BJ (cell line): ENCODE data around the gene MISP. TPM values are rescaled to one million over a fixed set of nuclear protein-coding genes. Genes with fewer than 3 reads are reported as not detected.

ENCODE experiments used
- CTCF ChIA-PET: fragments of 350-600 bp; formaldehyde crosslinking; extraction: SDS; loops from one replicate; lab custom pipeline; 2021; ENCODE audit warnings: antibody characterized with exemption, inconsistent platforms; lab: Yijun Ruan, JAX
- POLR2A ChIA-PET: fragments of 300-600 bp; sonication (Branson Sonifier 250); formaldehyde crosslinking; extraction: SDS; loops from one replicate; lab custom pipeline; 2021; ENCODE audit warnings: antibody characterized with exemption; lab: Charles Lee
- DNase-seq: peaks from one replicate; pipeline ENCODE4 v3.0.0-alpha.2; 2011; ENCODE audit warnings: low read depth
- H3K27me3 ChIP-seq: 2 replicates; pipeline ENCODE4 v1.6.0; 2011; ENCODE audit warnings: low read length; ENCODE audit not compliant: control insufficient read depth, insufficient read depth
- H3K36me3 ChIP-seq: 2 replicates; pipeline ENCODE4 v1.5.1; 2011; ENCODE audit warnings: low read length; ENCODE audit not compliant: control insufficient read depth, insufficient read depth
- H3K4me3 ChIP-seq: 2 replicates; pipeline ENCODE4 v1.5.1; 2011; ENCODE audit warnings: low read depth, mild to moderate bottlenecking, control low read depth, low read length
- polyA plus RNA-seq: library from polyadenylated mRNA; depleted of rRNA; stranded (reverse); fragments of >200 nt; gene quantifications from 2 replicates; pipeline ENCODE4 v1.2.3, GENCODE V29; 2011
- TF ChIP-seq, protein P1 (sequence below): IDR thresholded peaks from 2 replicates; pipeline ENCODE4 v1.5.1; 2011; ENCODE audit warnings: low read depth, mild to moderate bottlenecking, control low read depth, inconsistent platforms, low read length, moderate library complexity; ENCODE audit not compliant: insufficient read depth

The MISP gene
- polyA plus RNA-seq, 1 experiment, result 0.06 TPM

DNA sequence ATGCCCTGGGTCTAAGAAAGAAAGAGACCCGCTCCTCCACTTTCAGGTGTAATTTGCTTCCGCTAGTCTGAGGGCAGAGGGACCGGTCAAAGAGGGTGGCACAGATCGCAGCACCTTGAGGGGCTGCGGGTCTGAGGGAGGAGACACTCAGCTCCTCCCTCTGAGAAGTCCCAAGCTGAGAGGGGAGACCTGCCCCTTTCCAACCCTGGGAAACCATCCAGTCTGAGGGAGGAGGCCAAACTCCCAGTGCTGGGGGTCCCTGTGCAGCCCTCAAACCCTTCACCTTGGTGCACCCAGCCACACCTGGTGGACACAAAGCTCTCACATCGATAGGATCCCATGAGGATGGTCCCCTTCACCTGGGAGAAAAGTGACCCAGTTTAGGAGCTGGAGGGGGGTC, 13.0 kb downstream of the MISP start:
- Histone ChIP-seq H3K27me3 (no peaks in the 10 kb centered on the region), H3K36me3 (no peaks in the 10 kb centered on the region), H3K4me3 (no peak overlapping the region)
- ChIA-PET POLR2A (no interaction called here), CTCF (interaction anchor here (1.4 kb wide), 1 partner anchor 10 kb away, joined by 4 read pairs; no protein-coding TSS in a partner anchor)
- DNase-seq, result no peak
- TF ChIP-seq, protein P1, sequence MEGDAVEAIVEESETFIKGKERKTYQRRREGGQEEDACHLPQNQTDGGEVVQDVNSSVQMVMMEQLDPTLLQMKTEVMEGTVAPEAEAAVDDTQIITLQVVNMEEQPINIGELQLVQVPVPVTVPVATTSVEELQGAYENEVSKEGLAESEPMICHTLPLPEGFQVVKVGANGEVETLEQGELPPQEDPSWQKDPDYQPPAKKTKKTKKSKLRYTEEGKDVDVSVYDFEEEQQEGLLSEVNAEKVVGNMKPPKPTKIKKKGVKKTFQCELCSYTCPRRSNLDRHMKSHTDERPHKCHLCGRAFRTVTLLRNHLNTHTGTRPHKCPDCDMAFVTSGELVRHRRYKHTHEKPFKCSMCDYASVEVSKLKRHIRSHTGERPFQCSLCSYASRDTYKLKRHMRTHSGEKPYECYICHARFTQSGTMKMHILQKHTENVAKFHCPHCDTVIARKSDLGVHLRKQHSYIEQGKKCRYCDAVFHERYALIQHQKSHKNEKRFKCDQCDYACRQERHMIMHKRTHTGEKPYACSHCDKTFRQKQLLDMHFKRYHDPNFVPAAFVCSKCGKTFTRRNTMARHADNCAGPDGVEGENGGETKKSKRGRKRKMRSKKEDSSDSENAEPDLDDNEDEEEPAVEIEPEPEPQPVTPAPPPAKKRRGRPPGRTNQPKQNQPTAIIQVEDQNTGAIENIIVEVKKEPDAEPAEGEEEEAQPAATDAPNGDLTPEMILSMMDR, result no peak

DNA sequence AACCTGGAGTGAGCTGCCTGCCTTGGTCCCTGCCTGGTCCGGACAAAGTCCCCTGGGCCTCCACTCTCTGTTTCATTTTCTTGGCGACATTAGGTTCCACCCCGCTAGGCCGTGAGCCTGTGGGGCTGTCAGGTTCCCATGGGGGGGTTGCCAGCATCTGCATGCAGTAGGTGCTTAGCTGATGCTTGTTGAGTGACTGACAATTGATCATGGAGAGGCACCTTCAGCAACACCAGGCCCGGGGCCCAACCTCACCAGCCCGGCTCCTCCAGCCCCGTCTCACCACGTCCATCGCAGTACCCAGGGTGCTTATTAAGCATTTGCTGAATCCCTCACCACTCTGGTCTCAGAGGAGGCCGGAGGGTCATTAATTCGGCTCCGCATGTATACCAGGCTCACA, 13.4 kb downstream of the MISP start:
- TF ChIP-seq, protein P1, result no peak
- ChIA-PET POLR2A (no interaction called here), CTCF (interaction anchor here (1.4 kb wide), 1 partner anchor 11 kb away, joined by 4 read pairs; no protein-coding TSS in a partner anchor)
- no peak overlapping the region for H3K4me3 ChIP-seq
- no peaks in the 10 kb centered on the region for H3K27me3 ChIP-seq
- no peaks in the 10 kb centered on the region for H3K36me3 ChIP-seq
- DNase-seq, result no peak

DNA sequence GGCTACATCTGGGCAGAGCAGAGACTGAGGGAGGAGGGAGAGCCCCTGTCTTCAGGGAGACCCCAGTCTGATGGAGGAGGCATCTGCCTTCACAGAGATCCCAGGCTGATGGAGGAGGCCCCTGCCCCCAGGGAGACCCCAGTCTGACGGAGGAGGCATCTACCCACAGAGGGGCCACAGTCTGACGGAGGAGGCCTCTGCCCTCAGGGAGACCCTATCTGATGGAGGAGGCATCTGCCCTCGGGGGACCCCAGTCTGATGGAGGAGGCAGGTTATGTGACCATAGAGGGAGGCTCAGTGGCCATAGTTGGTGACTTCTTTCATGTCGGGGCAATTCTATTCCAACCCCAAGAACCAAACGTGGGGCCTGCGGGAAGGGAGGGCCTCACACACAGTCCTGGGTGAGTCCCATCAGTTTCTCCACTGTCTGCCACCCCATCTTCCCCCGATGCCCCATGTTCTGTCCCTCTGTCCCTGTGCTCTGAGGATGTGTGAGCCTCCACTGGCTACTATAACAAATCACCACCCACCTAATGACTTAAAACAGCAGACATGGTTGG, 14.3 kb downstream of the MISP start:
- CTCF ChIA-PET, result no interaction called here
- Histone ChIP-seq H3K4me3 (no peak overlapping the region), H3K27me3 (no peaks in the 10 kb centered on the region), H3K36me3 (no peaks in the 10 kb centered on the region)
- POLR2A ChIA-PET, result no interaction called here
- no peak for DNase-seq
- TF ChIP-seq, protein P1, result no peak

DNA sequence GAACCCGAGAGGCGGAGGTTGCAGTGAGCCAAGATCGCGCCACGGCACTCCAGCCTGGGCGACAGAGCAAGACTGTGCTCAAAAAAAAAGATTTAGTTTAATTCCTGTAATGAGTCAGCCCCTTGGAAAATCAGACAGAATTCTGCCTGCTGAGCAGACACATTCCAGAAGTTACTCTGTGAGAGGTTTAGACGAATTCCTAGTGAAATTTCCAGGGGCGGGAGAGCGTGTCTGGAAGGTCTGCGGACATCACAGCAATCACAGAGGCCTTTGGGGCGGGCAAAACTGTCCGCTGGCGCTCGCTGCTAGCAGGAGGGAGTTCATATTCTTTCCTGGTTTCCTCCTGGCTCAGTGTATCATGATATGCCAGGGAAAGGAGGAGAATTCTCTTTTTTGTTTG, 17.5 kb downstream of the MISP start:
- CTCF ChIA-PET, result interaction anchor here (0.8 to 2.4 kb wide), 9 partner anchors 20 to 214 kb away, joined by 3 to 7 read pairs (median 4); no protein-coding TSS in a partner anchor
- POLR2A ChIA-PET, result no interaction called here

DNA sequence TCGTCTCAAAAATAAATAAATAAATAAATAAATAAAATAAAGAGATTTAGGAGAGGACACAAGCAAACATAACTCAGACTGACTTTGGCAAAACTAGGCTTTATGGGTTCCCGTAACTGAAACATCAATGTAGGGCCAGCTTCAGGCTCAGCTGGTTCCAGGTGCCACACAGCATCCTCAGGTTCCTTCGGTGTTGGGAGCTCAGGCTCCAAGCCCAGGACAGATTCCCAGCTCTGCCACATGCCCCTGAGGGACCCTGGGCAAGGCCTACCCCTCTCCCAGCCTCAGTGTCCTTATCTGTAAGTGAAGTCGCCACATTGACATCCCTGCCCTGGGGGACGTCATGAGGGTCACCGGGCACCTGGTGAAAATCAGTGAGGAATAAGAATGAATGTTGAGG, 18.7 kb downstream of the MISP start:
- DNase-seq, result no peak
- POLR2A ChIA-PET, result no interaction called here
- TF ChIP-seq, protein P1, result no peak
- Histone ChIP-seq H3K36me3 (no peaks in the 10 kb centered on the region), H3K4me3 (no peak overlapping the region), H3K27me3 (no peaks in the 10 kb centered on the region)
- CTCF ChIA-PET, result interaction anchor here (0.6 to 2.4 kb wide), 22 partner anchors 9 to 215 kb away, joined by 3 to 7 read pairs (median 3); partner anchors contain the start of gene WDR18

More for the DNA sequence above, 17.5 kb downstream of the MISP start:
- Histone ChIP-seq H3K4me3 (no peak overlapping the region), H3K27me3 (no peaks in the 10 kb centered on the region), H3K36me3 (no peaks in the 10 kb centered on the region)
- DNase-seq, result peak; percentile 75
- TF ChIP-seq, protein P1, result no peak
